Measurements from ENCODE around the gene EPHA10.

GRCh38 chr1:37718901-37719571, 45.9 kb downstream of the EPHA10 start:
- TF ChIP-seq POLR2A (IDR thresholded peaks at IDR 0.05) (no peak), POLR2AphosphoS5 (IDR thresholded peaks at IDR 0.05) (no peak)
